Uterus (tissue), 2 donors: Measurements from ENCODE around the gene CAB39L.

Experiments used
- POLR2A ChIP-seq, 2 donors: fragments of 450-650 bp; IDR thresholded peaks; one replicate each; pipeline ENCODE4 v1.6.1; 2016; ENCODE audit warnings: antibody characterized with exemption in 2 of 2, mild to moderate bottlenecking in 1 of 2, moderate library complexity in 1 of 2
- TF ChIP-seq, protein P1 (sequence below), 4 experiments: fragments of 200-600 bp in 2 of 4; fragments of 450-650 bp in 2 of 4; sonication (generic) in 2 of 4; IDR thresholded peaks; one replicate each; pipeline ENCODE4 v1.5.1; 2016 to 2019; ENCODE audit warnings: antibody characterized with exemption in 4 of 4, mild to moderate bottlenecking in 2 of 4, moderate library complexity in 1 of 4

DNA sequence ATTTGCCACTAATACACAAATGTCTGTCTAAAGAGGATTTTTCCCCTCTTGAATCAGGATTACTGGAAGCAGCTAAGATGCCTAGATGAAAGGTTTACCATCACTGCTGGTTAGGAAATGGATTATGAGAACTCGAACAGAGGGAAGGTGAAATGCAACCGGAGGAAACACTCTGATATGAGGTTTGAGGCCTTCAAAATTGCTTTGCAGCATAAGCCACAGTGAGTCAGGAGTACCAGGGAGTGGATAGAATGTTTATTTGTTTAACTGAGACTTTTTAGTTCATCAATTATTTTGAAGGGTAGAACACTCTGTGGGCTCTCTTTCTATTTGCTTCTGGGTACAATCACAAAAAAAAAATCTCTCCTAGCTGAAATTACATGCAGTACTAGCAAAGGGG is 178.0 kb downstream of the CAB39L start:
- TF ChIP-seq, protein P1, sequence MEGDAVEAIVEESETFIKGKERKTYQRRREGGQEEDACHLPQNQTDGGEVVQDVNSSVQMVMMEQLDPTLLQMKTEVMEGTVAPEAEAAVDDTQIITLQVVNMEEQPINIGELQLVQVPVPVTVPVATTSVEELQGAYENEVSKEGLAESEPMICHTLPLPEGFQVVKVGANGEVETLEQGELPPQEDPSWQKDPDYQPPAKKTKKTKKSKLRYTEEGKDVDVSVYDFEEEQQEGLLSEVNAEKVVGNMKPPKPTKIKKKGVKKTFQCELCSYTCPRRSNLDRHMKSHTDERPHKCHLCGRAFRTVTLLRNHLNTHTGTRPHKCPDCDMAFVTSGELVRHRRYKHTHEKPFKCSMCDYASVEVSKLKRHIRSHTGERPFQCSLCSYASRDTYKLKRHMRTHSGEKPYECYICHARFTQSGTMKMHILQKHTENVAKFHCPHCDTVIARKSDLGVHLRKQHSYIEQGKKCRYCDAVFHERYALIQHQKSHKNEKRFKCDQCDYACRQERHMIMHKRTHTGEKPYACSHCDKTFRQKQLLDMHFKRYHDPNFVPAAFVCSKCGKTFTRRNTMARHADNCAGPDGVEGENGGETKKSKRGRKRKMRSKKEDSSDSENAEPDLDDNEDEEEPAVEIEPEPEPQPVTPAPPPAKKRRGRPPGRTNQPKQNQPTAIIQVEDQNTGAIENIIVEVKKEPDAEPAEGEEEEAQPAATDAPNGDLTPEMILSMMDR (IDR thresholded peaks at IDR 0.05) = no peak
- TF ChIP-seq POLR2A (IDR thresholded peaks at IDR 0.05) = no peak
